ENCODE results near the gene AIF1.

Gene AIF1

DNA sequence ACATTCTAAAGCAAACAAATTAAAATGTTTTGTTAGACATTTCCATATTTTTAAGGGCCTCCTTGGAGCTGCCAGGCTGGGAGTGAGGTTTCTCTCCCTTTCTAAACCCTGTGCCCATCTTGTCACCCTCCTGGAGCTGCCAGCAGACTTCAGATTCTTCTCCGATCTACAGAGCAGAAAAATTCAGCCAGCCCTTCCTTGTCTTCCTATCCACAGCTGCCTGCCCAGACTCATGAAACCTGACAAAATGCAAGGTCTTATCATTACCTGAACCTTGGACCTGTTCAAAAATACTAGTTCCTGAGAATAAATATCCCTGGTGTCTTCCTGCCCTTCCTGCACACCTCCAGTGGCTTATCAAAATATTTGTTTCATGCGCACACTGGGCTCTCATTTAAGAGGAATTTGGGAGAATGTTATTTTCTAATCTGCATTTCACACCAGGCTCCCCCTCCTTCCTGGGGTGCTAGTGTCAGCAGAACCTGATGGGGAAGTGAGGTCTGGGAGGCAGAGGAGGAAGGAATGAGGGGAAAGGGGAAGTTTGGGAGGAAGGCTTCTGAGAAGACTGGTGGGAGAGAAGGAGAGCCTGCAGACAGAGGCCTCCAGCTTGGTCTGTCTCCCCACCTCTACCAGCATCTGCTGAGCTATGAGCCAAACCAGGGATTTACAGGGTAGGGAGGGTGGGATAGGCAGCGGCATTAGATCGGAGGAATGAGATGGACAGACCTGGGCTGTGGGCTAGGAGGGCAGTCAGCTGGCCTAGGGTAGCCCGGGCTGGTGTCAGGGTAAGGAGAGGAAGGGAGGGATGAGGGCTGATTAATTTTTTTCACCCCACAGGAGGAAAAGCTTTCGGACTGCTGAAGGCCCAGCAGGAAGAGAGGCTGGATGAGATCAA lies at the start of gene AIF1:
TSS of gene AIF1 (plus strand) at position 551 of the 895 bp plus-strand sequence. CDS start at position 647, 96 bp downstream.
- no peak for DNase-seq

DNA sequence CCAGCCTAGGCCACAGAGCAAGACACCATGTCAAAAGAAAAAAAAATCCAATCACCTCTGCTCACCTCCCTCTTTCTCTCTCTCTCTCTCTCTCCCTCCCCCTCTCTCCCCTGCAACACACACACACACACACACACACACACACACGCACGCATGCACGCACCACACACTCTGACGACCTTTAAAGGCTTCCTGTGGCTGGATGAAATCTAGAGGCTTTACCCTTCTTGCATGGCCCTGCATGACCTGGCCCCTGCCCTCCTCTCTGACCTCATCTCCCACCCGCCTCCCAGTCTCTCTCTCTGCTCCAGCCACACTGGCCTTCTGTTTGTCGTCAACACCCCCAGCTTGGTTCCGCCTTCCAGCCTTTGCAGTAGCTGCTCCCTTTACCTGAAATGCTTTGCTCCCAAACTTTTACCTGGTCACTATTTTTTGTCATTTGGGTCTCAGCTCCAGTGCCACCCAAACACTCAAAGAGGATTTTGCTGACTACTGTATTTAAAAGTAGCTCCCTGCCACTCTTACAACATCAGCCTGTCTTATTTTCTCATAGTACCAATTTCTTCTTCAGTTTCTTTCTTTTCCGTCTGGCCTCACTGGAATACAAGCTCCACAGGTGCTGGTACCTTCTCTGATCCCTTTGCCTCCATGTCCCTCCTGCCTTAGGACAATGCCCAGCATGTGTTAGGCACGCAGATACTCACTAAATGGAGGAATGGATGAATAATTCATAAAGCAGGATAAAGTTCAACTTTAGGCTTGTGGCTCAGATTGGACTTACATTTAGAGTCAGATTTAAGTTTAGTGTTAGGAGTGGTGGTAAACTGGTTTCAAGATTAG lies 47.3 kb upstream of the AIF1 start:
- DNase-seq, result no peak

DNA sequence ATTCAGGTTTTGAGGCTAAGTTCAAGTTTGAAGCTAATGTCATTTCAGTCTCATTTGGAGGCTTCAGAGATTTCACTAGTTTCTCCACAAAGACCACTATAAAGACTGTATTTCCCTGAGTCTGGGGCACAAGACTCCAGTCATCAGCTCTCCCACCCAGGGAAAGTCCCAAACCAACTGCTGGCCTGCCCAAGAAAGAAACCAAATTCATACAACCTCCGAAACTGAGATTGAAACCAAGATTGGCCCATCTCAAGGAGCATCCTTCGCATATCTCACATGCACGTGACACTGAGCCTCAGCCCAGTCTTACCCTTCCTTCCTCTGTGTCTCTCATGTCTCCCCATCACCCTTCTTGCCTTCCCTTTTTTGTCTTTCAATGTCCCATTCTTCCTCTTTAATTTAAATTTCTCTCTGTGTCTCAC lies 46.5 kb upstream of the AIF1 start:
- no peak for DNase-seq

DNA sequence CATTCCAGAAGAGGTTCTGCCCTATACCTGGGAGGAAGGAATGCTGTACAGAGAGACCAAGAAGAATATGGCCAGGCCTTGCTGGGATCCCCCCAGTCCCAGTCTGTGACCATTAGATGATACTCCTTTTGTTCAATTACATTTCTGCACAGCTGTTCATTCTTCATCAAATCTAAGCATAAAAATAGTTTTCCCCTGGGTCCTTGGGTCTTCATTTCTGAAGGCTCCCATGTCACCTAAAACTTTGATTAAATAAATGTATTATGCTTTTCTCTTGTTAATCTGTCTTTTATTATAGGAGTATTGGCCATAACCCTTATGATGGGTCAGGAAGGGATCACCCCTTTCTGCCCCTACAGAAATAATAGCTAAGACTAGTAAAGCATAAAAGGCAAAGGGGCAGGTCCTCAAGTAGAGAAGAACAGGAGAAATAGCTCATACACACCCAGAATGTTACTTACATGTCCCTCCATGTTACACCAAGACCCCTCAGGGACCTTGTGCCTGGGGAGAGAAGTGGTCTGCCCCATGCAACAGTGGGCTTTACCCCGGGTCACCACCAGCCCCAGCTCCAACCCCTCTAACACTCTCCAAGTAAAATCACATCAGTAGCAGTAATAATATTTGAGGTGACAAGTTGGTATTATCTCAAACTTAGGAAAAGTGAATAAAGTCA lies 45.0 kb upstream of the AIF1 start:
- DNase-seq, result no peak

DNA sequence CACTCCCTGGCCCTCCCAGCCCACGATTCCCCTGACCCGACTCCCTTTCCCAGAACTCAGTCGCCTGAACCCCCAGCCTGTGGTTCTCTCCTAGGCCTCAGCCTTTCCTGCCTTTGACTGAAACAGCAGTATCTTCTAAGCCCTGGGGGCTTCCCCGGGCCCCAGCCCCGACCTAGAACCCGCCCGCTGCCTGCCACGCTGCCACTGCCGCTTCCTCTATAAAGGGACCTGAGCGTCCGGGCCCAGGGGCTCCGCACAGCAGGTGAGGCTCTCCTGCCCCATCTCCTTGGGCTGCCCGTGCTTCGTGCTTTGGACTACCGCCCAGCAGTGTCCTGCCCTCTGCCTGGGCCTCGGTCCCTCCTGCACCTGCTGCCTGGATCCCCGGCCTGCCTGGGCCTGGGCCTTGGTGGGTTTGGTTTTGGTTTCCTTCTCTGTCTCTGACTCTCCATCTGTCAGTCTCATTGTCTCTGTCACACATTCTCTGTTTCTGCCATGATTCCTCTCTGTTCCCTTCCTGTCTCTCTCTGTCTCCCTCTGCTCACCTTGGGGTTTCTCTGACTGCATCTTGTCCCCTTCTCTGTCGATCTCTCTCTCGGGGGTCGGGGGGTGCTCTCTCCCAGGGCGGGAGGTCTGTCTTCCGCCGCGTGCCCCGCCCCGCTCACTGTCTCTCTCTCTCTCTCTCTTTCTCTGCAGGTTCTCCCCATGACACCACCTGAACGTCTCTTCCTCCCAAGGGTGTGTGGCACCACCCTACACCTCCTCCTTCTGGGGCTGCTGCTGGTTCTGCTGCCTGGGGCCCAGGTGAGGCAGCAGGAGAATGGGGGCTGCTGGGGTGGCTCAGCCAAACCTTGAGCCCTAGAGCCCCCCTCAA lies 42.8 kb upstream of the AIF1 start, which contains the start of gene LTA:
TSS of gene LTA (plus strand) at position 249 of the 871 bp plus-strand sequence. CDS start at position 703, 454 bp downstream.
- peak; percentile 71 for DNase-seq

DNA sequence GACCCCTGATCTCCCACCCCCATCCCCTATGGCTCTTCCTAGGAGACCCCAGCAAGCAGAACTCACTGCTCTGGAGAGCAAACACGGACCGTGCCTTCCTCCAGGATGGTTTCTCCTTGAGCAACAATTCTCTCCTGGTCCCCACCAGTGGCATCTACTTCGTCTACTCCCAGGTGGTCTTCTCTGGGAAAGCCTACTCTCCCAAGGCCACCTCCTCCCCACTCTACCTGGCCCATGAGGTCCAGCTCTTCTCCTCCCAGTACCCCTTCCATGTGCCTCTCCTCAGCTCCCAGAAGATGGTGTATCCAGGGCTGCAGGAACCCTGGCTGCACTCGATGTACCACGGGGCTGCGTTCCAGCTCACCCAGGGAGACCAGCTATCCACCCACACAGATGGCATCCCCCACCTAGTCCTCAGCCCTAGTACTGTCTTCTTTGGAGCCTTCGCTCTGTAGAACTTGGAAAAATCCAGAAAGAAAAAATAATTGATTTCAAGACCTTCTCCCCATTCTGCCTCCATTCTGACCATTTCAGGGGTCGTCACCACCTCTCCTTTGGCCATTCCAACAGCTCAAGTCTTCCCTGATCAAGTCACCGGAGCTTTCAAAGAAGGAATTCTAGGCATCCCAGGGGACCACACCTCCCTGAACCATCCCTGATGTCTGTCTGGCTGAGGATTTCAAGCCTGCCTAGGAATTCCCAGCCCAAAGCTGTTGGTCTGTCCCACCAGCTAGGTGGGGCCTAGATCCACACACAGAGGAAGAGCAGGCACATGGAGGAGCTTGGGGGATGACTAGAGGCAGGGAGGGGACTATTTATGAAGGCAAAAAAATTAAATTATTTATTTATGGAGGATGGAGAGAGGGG lies 41.6 kb upstream of the AIF1 start:
- no peak for DNase-seq

DNA sequence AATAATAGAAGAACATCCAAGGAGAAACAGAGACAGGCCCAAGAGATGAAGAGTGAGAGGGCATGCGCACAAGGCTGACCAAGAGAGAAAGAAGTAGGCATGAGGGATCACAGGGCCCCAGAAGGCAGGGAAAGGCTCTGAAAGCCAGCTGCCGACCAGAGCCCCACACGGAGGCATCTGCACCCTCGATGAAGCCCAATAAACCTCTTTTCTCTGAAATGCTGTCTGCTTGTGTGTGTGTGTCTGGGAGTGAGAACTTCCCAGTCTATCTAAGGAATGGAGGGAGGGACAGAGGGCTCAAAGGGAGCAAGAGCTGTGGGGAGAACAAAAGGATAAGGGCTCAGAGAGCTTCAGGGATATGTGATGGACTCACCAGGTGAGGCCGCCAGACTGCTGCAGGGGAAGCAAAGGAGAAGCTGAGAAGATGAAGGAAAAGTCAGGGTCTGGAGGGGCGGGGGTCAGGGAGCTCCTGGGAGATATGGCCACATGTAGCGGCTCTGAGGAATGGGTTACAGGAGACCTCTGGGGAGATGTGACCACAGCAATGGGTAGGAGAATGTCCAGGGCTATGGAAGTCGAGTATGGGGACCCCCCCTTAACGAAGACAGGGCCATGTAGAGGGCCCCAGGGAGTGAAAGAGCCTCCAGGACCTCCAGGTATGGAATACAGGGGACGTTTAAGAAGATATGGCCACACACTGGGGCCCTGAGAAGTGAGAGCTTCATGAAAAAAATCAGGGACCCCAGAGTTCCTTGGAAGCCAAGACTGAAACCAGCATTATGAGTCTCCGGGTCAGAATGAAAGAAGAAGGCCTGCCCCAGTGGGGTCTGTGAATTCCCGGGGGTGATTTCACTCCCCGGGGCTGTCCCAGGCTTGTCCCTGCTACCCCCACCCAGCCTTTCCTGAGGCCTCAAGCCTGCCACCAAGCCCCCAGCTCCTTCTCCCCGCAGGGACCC lies 40.6 kb upstream of the AIF1 start:
- DNase-seq, result no peak

DNA sequence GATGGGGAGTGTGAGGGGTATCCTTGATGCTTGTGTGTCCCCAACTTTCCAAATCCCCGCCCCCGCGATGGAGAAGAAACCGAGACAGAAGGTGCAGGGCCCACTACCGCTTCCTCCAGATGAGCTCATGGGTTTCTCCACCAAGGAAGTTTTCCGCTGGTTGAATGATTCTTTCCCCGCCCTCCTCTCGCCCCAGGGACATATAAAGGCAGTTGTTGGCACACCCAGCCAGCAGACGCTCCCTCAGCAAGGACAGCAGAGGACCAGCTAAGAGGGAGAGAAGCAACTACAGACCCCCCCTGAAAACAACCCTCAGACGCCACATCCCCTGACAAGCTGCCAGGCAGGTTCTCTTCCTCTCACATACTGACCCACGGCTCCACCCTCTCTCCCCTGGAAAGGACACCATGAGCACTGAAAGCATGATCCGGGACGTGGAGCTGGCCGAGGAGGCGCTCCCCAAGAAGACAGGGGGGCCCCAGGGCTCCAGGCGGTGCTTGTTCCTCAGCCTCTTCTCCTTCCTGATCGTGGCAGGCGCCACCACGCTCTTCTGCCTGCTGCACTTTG lies 39.6 kb upstream of the AIF1 start, which contains the start of gene TNF:
TSS of gene TNF (plus strand) at position 231 of the 567 bp plus-strand sequence. CDS start at position 408, 177 bp downstream.
- DNase-seq, result peak; percentile 78

DNA sequence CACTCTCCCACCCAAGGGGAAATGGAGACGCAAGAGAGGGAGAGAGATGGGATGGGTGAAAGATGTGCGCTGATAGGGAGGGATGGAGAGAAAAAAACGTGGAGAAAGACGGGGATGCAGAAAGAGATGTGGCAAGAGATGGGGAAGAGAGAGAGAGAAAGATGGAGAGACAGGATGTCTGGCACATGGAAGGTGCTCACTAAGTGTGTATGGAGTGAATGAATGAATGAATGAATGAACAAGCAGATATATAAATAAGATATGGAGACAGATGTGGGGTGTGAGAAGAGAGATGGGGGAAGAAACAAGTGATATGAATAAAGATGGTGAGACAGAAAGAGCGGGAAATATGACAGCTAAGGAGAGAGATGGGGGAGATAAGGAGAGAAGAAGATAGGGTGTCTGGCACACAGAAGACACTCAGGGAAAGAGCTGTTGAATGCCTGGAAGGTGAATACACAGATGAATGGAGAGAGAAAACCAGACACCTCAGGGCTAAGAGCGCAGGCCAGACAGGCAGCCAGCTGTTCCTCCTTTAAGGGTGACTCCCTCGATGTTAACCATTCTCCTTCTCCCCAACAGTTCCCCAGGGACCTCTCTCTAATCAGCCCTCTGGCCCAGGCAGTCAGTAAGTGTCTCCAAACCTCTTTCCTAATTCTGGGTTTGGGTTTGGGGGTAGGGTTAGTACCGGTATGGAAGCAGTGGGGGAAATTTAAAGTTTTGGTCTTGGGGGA lies 38.9 kb upstream of the AIF1 start:
- no peak for DNase-seq

DNA sequence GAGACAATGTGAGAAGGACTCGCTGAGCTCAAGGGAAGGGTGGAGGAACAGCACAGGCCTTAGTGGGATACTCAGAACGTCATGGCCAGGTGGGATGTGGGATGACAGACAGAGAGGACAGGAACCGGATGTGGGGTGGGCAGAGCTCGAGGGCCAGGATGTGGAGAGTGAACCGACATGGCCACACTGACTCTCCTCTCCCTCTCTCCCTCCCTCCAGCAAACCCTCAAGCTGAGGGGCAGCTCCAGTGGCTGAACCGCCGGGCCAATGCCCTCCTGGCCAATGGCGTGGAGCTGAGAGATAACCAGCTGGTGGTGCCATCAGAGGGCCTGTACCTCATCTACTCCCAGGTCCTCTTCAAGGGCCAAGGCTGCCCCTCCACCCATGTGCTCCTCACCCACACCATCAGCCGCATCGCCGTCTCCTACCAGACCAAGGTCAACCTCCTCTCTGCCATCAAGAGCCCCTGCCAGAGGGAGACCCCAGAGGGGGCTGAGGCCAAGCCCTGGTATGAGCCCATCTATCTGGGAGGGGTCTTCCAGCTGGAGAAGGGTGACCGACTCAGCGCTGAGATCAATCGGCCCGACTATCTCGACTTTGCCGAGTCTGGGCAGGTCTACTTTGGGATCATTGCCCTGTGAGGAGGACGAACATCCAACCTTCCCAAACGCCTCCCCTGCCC lies 38.0 kb upstream of the AIF1 start:
- DNase-seq, result no peak

DNA sequence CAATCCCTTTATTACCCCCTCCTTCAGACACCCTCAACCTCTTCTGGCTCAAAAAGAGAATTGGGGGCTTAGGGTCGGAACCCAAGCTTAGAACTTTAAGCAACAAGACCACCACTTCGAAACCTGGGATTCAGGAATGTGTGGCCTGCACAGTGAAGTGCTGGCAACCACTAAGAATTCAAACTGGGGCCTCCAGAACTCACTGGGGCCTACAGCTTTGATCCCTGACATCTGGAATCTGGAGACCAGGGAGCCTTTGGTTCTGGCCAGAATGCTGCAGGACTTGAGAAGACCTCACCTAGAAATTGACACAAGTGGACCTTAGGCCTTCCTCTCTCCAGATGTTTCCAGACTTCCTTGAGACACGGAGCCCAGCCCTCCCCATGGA lies 37.5 kb upstream of the AIF1 start:
- no peak for DNase-seq

DNA sequence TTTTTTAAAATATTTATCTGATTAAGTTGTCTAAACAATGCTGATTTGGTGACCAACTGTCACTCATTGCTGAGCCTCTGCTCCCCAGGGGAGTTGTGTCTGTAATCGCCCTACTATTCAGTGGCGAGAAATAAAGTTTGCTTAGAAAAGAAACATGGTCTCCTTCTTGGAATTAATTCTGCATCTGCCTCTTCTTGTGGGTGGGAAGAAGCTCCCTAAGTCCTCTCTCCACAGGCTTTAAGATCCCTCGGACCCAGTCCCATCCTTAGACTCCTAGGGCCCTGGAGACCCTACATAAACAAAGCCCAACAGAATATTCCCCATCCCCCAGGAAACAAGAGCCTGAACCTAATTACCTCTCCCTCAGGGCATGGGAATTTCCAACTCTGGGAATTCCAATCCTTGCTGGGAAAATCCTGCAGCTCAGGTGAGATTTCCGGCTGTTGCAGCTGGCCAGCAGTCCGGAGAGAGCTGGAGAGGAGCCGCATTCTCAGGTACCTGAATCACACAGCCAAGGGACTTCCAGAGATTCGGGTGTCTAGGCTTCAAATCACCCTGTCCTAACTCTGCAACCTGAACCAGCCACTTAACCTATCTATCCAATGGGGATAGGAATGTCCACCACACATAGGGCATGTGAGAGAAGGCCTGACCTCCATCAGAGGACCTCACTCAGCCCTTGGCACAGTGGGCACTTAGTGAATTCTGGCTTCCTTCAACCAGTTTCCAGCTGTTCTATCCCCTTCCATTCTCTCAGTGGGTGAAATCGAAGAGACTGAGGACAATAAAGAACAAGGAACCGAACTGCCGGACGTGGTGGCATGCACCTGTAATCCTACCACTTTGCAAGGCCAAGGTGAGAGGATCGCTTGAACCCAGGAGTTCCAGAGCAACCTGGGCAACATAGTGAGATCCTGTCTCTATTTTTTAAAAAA lies 36.6 kb upstream of the AIF1 start:
- no peak for DNase-seq

DNA sequence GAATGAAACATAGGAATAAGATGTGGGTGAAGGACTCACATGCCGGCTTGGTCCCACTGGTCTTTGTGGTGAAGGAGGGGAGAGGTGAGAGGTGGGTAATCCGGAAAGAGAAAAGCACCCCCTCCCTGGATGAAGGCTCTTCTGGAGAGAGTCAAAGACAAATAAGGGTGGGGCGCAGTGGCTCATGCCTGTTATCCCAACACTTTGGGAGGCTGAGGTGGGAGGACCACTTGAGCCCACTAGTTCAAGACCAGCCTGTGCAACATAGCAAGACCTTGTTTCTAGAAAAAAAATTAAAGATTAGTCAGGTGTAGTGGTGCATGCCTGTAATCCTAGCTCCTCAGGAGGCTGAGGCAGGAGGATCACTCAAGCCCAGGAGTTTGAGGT lies 35.9 kb upstream of the AIF1 start:
- no peak for DNase-seq

DNA sequence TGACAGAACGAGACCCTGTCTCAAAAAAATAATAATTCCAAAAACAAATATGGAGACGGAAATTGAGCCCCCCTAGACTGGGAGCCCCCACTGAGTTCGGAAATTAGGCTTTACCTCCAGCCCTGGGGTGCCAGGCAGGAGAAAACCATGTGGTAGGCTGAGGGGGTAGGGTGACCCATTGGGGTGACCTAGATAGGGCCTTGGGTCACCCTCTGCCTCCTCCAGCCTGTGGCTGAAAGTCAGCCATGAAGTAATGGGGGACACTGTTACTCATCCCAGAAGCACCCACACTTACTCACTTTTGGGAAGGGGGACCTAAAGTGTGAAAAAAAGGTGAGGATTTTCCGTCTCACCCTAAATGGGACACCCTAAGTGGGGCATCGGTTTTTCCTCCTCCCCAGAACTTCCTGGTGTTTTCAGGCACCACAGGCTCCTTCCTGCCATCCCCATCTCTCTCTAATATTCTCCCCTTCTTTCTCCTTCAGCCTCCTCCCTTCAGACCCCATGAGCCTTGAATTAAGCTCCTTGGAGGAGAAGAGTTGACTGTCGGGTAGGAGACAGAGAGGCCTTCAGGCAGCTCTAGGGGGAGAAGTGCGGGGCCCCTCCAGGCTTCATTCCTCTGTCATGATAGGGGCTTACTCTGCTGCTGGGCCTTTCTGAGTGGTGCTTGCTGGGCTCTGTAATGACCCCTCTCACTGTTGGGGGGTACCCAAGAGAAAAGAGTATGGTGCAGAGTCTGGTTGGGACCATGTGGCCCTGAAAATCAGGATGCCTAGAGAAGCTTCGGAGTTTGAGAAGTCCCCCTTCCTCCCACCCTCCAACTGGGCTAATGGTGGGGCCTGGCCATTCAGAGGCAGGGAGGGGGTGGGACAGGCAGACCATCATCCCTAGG lies 35.2 kb upstream of the AIF1 start:
- no peak for DNase-seq

DNA sequence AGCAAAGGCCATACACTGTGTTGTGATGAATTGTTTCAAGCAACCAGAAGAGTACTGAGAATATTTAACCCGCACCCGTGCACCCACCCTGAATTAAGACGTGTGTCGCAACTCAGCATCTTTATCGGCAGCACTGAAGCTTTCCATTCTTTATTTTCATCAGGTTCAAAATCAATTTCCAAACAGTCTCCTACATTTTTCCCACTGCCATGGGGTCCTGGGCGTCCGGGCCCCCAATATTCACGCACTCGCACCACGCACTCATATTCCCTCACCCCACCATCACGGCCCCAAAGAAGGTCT lies 34.6 kb upstream of the AIF1 start:
- DNase-seq, result no peak

DNA sequence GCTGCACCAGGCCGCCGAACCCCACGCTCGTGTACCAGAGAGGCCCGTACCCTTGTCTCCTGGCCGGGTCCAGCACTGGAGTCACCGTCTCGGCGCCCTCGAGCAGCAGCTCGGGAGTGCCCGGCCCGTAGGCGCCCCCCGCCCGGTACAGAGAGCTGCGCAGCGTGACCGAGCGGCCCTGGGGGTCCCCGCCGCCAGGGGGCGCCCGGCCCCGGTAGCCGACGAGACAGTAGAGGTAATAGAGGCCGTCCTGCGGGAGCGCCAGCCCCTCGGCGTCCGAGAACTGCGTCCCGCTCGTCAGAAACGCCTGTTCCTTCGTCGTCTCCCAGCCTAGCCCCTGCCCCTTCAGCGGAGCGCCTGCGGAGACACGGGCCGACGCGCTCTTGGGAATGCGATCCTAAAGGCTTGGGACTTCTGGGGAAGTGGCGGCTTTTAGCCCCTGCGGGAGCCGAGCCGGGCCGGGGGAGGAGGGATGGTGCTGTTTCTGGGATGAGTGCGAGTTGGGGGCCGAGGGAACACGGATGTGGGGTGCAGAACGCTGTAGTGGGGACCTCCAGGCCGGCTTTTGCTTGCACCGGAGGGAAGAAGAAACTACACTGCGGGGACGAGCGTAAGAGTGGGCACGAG lies 34.1 kb upstream of the AIF1 start:
- peak; percentile 88 for DNase-seq
